Measurements from ENCODE around the gene ZFP90. TPM values are rescaled to one million over a fixed set of nuclear protein-coding genes. Genes with fewer than 3 reads are reported as not detected.
"Not testable (repeated sequence)": the region's sequence is repeated elsewhere in the genome, so short reads cannot be mapped to it uniquely, and the experiment has no call there.

The ZFP90 gene
- total RNA-seq, 2 experiments from 2014 or later, result 27.6 to 32.6 TPM

GRCh38 chr16:68492151-68492542 is 46.9 kb upstream of the ZFP90 start:
- TF ChIP-seq CTCF (IDR thresholded peaks at IDR 0.05), result no peak
- POLR2A ChIA-PET, result interaction anchor here (0.6 kb wide), 1 partner anchor 131 kb away, joined by 3 read pairs; no protein-coding TSS in a partner anchor
- Mint-ChIP-seq H3K36me3 (ENCODE audit: low read depth) (no peaks in the 10 kb centered on the region), H3K27me3 (no peaks in the 10 kb centered on the region), H3K4me3 (no peak overlapping the region), H3K27ac (no peak overlapping the region), H3K4me1 (ENCODE audit: low read depth) (no peaks in the 10 kb centered on the region), H3K9me3 (no peaks in the 10 kb centered on the region)
- CTCF ChIA-PET, result no interaction called here
- no peak for ATAC-seq
- intact Hi-C loops (cut with micrococcal nuclease), result no loop called here
- DNase-seq, result no peak

GRCh38 chr16:68492543-68493411 is 46.3 kb upstream of the ZFP90 start:
- Mint-ChIP-seq H3K27me3 (no peaks in the 10 kb centered on the region), H3K27ac (no peak overlapping the region), H3K36me3 (ENCODE audit: low read depth) (no peaks in the 10 kb centered on the region), H3K4me1 (ENCODE audit: low read depth) (no peaks in the 10 kb centered on the region), H3K9me3 (no peaks in the 10 kb centered on the region), H3K4me3 (no peak overlapping the region)
- ChIA-PET POLR2A (no interaction called here), CTCF (no interaction called here)
- intact Hi-C loops (cut with micrococcal nuclease), result no loop called here
- no peak for TF ChIP-seq CTCF (IDR thresholded peaks at IDR 0.05)
- ATAC-seq, result no peak
- DNase-seq, result no peak

- POLR2A ChIA-PET, result no interaction called here
- Mint-ChIP-seq H3K4me1 (ENCODE audit: low read depth) (no peaks in the 10 kb centered on the region), H3K36me3 (ENCODE audit: low read depth) (no peaks in the 10 kb centered on the region), H3K9me3 (no peaks in the 10 kb centered on the region), H3K27ac (no peak overlapping the region), H3K4me3 (no peak overlapping the region), H3K27me3 (no peaks in the 10 kb centered on the region)
- DNase-seq (no peak), ATAC-seq (no peak)
- CTCF ChIA-PET, result interaction anchor here (0.9 kb wide), 1 partner anchor 27 kb away, joined by 3 read pairs; no protein-coding TSS in a partner anchor
- TF ChIP-seq CTCF (IDR thresholded peaks at IDR 0.05), result no peak
- intact Hi-C loops (cut with micrococcal nuclease), result no loop called here
Measured at GRCh38 chr16:68493412-68494070, 45.5 kb upstream of the ZFP90 start.

- DNase-seq; H3K4me3 Mint-ChIP-seq; H3K27me3 Mint-ChIP-seq; H3K36me3 Mint-ChIP-seq (ENCODE audit: low read depth); H3K4me1 Mint-ChIP-seq (ENCODE audit: low read depth); ATAC-seq; intact Hi-C loops (cut with micrococcal nuclease); H3K9me3 Mint-ChIP-seq; H3K27ac Mint-ChIP-seq; POLR2A ChIA-PET: not testable (repeated sequence)
- CTCF ChIA-PET, result interaction anchor here (0.9 to 1.2 kb wide), 2 partner anchors 26 to 27 kb away, joined by 3 read pairs; no protein-coding TSS in a partner anchor
Measured at GRCh38 chr16:68494261-68494660, 44.8 kb upstream of the ZFP90 start.

- Mint-ChIP-seq H3K27me3 (no peaks in the 10 kb centered on the region), H3K9me3 (no peaks in the 10 kb centered on the region), H3K4me3 (no peak overlapping the region), H3K4me1 (ENCODE audit: low read depth) (no peaks in the 10 kb centered on the region), H3K36me3 (ENCODE audit: low read depth) (no peaks in the 10 kb centered on the region), H3K27ac (no peak overlapping the region)
- ChIA-PET CTCF (interaction anchor here (1.1 kb wide), 1 partner anchor 14 kb away, joined by 4 read pairs; no protein-coding TSS in a partner anchor), POLR2A (no interaction called here)
- TF ChIP-seq CTCF (IDR thresholded peaks at IDR 0.05), result no peak
- DNase-seq (no peak), ATAC-seq (no peak)
- intact Hi-C loops (cut with micrococcal nuclease), result no loop called here
Measured at GRCh38 chr16:68496689-68497088, 42.4 kb upstream of the ZFP90 start.
